ENCODE results near the gene PKNOX1. TPM values are rescaled to one million over a fixed set of nuclear protein-coding genes. Genes with fewer than 3 reads are reported as not detected.

Gene PKNOX1
- total RNA-seq, 4 donors from 2014 or later, result 4.9 to 13.8 (median 8.8) TPM

DNA sequence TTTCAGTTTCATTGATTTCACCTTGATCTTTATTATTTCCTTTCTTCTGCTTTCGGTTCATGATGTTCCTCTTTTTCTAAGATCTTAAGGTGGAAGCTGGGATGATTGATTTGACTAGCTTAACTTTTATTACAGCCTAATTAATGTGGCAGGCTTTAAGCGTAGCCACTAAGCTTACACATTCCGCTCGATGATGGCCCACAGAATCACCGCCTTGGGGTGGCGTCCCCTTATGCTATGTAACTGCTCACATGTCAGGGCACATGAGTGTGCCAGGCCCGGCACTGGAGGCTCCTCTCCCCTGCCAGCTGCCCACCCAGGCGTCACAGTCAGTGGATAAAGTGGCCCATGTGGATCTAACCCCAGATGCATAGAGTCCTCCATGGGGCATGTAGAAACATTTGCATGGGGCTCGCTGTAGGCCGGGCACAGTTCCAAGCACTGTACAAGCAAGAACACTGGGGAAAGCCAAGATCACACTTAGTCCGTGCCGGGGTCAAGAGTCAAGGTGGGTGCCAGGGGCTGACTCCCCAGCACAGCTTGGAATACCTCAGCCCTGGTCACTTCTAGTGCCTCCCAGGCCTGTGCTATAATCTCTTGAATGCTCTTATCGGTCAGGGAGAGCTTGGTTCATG is 41.7 kb downstream of the PKNOX1 start:
- intact Hi-C loops (cut with DNase I; ENCODE audit: low total_unique reads), result no loop called here
- DNase-seq (ENCODE audit: low spot score in 2 of 2), result no peak
- TF ChIP-seq POLR2A (IDR thresholded peaks at IDR 0.05), result no peak
- TF ChIP-seq, protein P1, sequence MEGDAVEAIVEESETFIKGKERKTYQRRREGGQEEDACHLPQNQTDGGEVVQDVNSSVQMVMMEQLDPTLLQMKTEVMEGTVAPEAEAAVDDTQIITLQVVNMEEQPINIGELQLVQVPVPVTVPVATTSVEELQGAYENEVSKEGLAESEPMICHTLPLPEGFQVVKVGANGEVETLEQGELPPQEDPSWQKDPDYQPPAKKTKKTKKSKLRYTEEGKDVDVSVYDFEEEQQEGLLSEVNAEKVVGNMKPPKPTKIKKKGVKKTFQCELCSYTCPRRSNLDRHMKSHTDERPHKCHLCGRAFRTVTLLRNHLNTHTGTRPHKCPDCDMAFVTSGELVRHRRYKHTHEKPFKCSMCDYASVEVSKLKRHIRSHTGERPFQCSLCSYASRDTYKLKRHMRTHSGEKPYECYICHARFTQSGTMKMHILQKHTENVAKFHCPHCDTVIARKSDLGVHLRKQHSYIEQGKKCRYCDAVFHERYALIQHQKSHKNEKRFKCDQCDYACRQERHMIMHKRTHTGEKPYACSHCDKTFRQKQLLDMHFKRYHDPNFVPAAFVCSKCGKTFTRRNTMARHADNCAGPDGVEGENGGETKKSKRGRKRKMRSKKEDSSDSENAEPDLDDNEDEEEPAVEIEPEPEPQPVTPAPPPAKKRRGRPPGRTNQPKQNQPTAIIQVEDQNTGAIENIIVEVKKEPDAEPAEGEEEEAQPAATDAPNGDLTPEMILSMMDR (IDR thresholded peaks at IDR 0.05), result no peak
- 87 to 89% methylated on average over 13 of the region's 13 CpGs for WGBS, 2 donors
- H3K4me3 ChIP-seq (ENCODE audit: low read depth, poor library complexity, severe bottlenecking), result no peak overlapping the region

DNA sequence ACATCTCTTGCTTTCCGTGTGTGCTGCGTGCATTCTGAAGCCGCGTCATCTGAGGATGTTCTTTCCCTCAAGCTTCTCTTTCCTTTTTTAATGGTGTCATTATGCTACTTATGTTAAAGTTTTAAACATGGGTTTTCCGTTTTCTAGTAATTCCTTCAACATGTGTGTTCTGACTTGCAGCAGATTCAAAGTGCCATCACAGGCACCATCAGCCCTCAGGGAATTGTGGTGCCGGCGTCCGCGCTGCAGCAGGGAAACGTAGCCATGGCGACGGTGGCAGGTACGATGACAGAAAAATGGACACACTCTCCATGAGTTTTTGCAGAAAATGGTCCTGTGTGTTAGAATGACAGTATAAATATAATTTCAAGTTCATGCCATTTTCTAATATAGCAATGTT is 42.4 kb downstream of the PKNOX1 start:
- intact Hi-C loops (cut with DNase I; ENCODE audit: low total_unique reads), result no loop called here
- TF ChIP-seq, protein P1 (IDR thresholded peaks at IDR 0.05), result no peak
- no peak for TF ChIP-seq POLR2A (IDR thresholded peaks at IDR 0.05)
- WGBS, 2 donors, result 92% methylated on average over 13 of the region's 13 CpGs

DNA sequence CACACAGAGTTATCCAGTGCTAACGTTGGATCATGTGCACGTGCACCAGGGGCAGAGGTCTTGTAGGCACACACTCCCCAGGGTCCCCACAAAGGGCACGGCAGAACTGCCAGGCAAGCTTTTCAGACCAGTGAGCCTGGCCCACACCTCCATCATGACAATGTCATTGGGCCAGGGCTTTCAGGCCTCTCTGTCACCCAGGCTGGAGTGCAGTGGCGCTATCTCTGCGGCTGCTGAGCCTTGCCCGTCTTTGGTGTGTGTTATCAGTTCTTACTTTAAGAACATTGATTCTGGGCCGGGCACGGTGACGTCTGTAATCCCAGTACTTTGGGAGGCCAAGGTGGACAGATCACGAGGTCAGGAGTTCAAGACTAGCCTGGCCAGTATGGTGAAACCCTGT is 44.2 kb downstream of the PKNOX1 start:
- DNase-seq (ENCODE audit: low spot score in 2 of 2), result no peak
- H3K4me3 ChIP-seq (ENCODE audit: low read depth, poor library complexity, severe bottlenecking), result no peak overlapping the region
- 90 to 92% methylated on average over 8 to 10 of the region's 10 CpGs for WGBS, 2 donors
- intact Hi-C loops (cut with DNase I; ENCODE audit: low total_unique reads), result no loop called here
- TF ChIP-seq, protein P1 (IDR thresholded peaks at IDR 0.05), result no peak
- no peak for TF ChIP-seq POLR2A (IDR thresholded peaks at IDR 0.05)

More for the DNA sequence above, 42.4 kb downstream of the PKNOX1 start:
- DNase-seq (ENCODE audit: low spot score in 2 of 2), result no peak
- no peak overlapping the region for H3K4me3 ChIP-seq (ENCODE audit: low read depth, poor library complexity, severe bottlenecking)

DNA sequence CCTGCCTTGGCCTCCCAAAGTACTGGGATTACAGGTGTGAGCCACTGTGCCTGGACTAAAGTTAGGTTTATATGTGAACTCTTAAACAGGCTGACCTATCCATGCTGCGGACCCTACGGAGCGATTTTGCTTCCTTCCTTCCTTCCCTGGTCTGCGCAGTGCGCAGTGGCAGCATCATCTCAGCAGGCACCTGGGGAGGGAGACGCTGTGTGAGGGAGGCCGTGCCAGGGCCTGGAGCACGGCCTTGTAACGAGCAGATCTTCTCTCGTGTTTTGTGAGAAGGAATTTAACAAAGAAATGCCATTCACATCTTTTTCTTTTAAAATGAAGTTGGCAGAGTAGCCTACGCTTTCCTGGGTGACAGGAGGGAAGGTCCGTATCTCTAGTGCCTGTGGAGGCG is 45.8 kb downstream of the PKNOX1 start:
- 88 to 91% methylated on average over 13 of the region's 13 CpGs for WGBS, 2 donors
- no peak overlapping the region for H3K4me3 ChIP-seq (ENCODE audit: low read depth, poor library complexity, severe bottlenecking)
- TF ChIP-seq, protein P1 (IDR thresholded peaks at IDR 0.05), result no peak
- TF ChIP-seq POLR2A (IDR thresholded peaks at IDR 0.05), result no peak
- intact Hi-C loops (cut with DNase I; ENCODE audit: low total_unique reads), result no loop called here
- no peak for DNase-seq (ENCODE audit: low spot score in 2 of 2)

DNA sequence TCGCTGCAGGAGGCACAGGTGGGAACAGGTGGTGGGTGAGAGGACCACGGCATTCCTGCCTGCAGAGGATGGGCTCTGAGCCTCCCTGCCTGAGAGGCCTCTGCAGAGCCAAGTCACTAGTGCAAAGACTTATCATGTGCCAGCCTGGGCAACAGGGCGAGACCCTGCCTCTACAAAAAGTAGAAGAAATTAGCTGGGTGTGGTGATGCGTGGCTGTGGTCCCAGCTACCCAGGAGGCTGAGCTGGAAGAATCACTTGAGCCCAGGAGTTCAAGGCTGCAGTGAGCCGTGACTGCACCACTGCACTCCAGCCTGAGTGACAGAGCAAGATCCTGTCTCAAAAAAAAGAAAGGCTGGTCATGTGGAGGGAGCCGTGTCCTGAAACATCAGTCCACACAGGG is 46.4 kb downstream of the PKNOX1 start:
- TF ChIP-seq, protein P1 (IDR thresholded peaks at IDR 0.05), result no peak
- no peak for TF ChIP-seq POLR2A (IDR thresholded peaks at IDR 0.05)
- intact Hi-C loops (cut with DNase I; ENCODE audit: low total_unique reads), result no loop called here
- WGBS, 2 donors, result 88 to 92% methylated on average over 6 of the region's 6 CpGs
- no peak overlapping the region for H3K4me3 ChIP-seq (ENCODE audit: low read depth, poor library complexity, severe bottlenecking)
- no peak for DNase-seq (ENCODE audit: low spot score in 2 of 2)

DNA sequence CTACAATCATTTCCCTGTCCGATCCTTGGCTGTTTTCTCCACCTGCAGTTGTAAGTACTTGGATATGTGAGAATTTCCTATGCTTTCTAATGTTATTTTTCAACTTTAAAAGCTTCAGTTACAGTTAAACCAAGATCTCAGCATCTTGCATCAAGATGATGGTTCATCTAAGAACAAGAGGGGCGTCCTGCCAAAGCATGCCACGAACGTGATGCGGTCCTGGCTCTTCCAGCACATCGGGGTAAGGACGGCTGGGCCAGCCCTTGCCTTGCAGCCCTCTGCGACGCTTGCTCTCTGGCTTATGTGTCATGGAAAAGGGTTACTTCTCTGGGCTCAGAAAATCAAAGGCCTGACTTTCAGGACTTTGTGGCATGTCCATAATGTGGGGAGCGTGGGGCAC is 46.8 kb downstream of the PKNOX1 start:
- H3K4me3 ChIP-seq (ENCODE audit: low read depth, poor library complexity, severe bottlenecking), result no peak overlapping the region
- intact Hi-C loops (cut with DNase I; ENCODE audit: low total_unique reads), result no loop called here
- WGBS, 2 donors, result 80 to 81% methylated on average over 10 of the region's 10 CpGs
- TF ChIP-seq, protein P1 (IDR thresholded peaks at IDR 0.05), result no peak
- no peak for TF ChIP-seq POLR2A (IDR thresholded peaks at IDR 0.05)
- DNase-seq (ENCODE audit: low spot score in 2 of 2), result no peak
